GM19452 (cell line): ENCODE measurements around the gene MSTN.
A peak's percentile ranks its signal among the peaks of the same experiment; 100 is the strongest.
"Not testable (repeated sequence)": the region's sequence is repeated elsewhere in the genome, so short reads cannot be mapped to it uniquely, and the experiment has no call there.

ENCODE experiments used
- ATAC-seq: cut with Tn5 transposase; IDR thresholded peaks from one replicate; pipeline ENCODE4 v1.9.1; 2021; ENCODE audit not compliant: unreplicated experiment

The MSTN gene

GRCh38 chr2:190065839-190066238 is 3.3 kb upstream of the MSTN start:
- ATAC-seq = no peak

GRCh38 chr2:190063624-190064023 is 1.1 kb upstream of the MSTN start:
- ATAC-seq = no peak

GRCh38 chr2:190062053-190062452 is 476 bp downstream of the MSTN start:
- ATAC-seq = no peak

GRCh38 chr2:190060626-190061025 is 1.9 kb downstream of the MSTN start:
- no peak for ATAC-seq

GRCh38 chr2:190060019-190060418 is 2.5 kb downstream of the MSTN start:
- no peak for ATAC-seq

GRCh38 chr2:190053426-190053825 is 9.1 kb downstream of the MSTN start:
- no peak for ATAC-seq

GRCh38 chr2:190052307-190052706 is 10.2 kb downstream of the MSTN start:
- no peak for ATAC-seq

GRCh38 chr2:190051223-190051622 is 11.3 kb downstream of the MSTN start:
- ATAC-seq = no peak

GRCh38 chr2:190050001-190050400 is 12.5 kb downstream of the MSTN start:
- no peak for ATAC-seq

- no peak for ATAC-seq
These were observed 17.7 kb downstream of the MSTN start for GRCh38 chr2:190044866-190045265.

- ATAC-seq = no peak
These were observed 19.1 kb downstream of the MSTN start for GRCh38 chr2:190043441-190043840.

GRCh38 chr2:190036071-190036470 is 26.5 kb downstream of the MSTN start:
- no peak for ATAC-seq

GRCh38 chr2:190034417-190034816 is 28.1 kb downstream of the MSTN start:
- not testable (repeated sequence) for ATAC-seq

- ATAC-seq = peak; percentile 72
These were observed 30.4 kb downstream of the MSTN start for GRCh38 chr2:190031969-190032618.

- ATAC-seq = no peak
These were observed 38.7 kb downstream of the MSTN start for GRCh38 chr2:190023860-190024259.

- ATAC-seq = no peak
These were observed 41.8 kb downstream of the MSTN start for GRCh38 chr2:190020720-190021119.

GRCh38 chr2:190017837-190018236 is 44.7 kb downstream of the MSTN start:
- no peak for ATAC-seq

GRCh38 chr2:190015969-190016368 is 46.6 kb downstream of the MSTN start:
- not testable (repeated sequence) for ATAC-seq
